ENCODE measurements around the gene AZU1. TPM values are rescaled to one million over a fixed set of nuclear protein-coding genes. Genes with fewer than 3 reads are reported as not detected.
"Not testable (repeated sequence)": the region's sequence is repeated elsewhere in the genome, so short reads cannot be mapped to it uniquely, and the experiment has no call there.

AZU1 gene
- total RNA-seq, 1 donor from 2014 or later: 0.75 TPM

DNA sequence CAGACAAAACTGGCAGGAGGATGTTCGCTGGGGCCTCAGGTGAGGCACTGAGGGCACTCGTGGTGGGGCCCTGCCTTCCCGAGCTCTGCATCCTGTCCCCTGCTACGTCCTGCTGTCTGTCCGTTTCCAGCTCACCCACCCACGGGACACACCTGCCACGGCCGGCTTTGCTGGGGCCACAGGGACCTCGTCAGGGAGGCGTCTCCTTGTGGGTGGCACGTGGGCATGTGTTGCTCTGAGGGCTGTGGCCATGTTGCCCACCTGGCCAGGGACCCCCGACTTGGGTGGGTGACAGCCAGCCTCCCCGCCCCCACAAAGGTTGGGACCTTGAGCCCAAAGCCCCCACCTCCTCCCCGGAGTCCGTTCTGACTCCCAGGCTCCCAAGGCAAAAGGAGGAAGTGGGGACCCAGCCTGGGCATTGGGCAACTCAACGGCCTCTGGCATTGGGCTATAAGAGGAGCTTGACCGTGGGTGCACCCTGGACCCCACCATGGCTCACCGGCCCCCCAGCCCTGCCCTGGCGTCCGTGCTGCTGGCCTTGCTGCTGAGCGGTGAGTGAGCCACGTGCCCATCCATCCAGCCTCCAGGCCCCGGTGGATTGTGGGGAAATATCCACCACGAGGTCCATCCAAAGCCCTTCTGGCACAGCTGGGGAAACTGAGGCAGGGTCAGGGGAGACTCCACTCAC lies 13.0 kb downstream of the AZU1 start, which contains the start of gene PRTN3:
PRTN3 (plus strand) TSS at position 481 of the 688 bp plus-strand sequence; CDS start at position 491, 10 bp downstream.
- ATAC-seq (peak; percentile 67), DNase-seq (no peak)
- intact Hi-C loops (cut with DNase I): no loop called here
- H3K36me3 ChIP-seq: no peaks in the 10 kb centered on the region
- H3K27ac ChIP-seq: no peak within 1 kb of the TSS
- H3K27me3 ChIP-seq: peaks cover 36% of the 10 kb centered on the region
- TF ChIP-seq CTCF (IDR thresholded peaks at IDR 0.05): no peak
- peaks cover 9% of the 10 kb centered on the region for H3K4me1 ChIP-seq
- H3K4me3 ChIP-seq: no peak within 1 kb of the TSS
- no peaks in the 10 kb centered on the region for H3K9me3 ChIP-seq

GRCh38 chr19:842802-843179 lies 15.2 kb downstream of the AZU1 start:
- DNase-seq; H3K9me3 ChIP-seq; ATAC-seq; H3K4me3 ChIP-seq; intact Hi-C loops (cut with DNase I); H3K36me3 ChIP-seq; H3K27ac ChIP-seq: not testable (repeated sequence)
- Histone ChIP-seq H3K4me1 (peaks cover 13% of the 10 kb centered on the region), H3K27me3 (peaks cover 40% of the 10 kb centered on the region)

DNA sequence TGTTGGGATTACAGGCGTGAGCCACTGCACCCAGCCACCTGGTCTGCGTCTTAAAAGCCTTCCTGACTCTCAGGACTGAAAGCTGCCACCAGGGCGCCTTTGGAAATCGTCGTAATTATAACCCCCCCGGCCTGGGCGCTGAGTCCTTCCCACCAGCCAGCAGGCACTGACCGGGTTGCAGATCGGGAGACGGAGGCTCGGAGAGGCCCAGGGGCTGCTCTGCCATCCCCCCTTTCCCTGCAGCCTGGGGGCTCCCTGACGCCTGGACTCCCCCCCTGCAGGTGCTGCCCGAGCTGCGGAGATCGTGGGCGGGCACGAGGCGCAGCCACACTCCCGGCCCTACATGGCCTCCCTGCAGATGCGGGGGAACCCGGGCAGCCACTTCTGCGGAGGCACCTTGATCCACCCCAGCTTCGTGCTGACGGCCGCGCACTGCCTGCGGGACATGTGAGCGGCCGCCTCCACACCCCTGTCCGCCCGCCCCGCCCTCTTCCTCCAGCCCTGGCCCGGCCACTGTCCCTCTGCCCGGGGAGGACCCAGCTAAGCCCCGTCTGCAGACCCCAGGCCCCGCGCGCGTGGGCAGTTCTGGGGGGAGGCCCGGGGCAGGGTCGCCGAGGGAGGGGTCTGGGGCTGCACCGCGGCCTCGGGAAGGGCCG lies 15.7 kb downstream of the AZU1 start:
- H3K9me3 ChIP-seq: no peaks in the 10 kb centered on the region
- DNase-seq: peak; percentile 76
- ATAC-seq: peak; percentile 74

DNA sequence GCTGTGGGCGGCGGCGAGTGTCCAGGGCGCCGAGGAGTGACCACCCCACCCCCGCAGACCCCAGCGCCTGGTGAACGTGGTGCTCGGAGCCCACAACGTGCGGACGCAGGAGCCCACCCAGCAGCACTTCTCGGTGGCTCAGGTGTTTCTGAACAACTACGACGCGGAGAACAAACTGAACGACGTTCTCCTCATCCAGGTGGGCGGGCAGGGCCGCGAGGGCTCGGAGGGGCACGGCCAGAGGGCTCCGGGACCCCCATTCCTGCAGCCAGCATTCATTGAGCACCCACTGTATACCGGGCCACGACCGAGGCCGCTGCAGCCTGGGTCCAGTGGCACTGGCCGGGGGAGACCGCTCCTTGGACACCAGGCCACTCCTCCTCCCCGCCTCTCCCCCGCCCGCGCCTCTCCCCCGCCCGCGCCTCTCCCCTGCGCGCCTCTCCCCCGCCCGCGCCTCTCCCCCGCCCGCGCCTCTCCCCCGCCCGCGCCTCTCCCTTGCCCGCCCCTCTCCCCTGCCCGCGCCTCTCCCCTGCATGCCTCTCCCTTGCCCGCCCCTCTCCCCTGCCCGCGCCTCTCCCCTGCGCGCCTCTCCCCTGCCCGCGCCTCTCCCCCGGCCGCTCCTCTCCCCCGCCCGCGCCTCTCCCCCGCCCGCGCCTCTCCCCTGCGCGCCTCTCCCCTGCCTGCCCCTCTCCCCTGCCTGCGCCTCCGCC lies 16.4 kb downstream of the AZU1 start:
- intact Hi-C loops (cut with DNase I): no loop called here

More for the DNA sequence above, 15.7 kb downstream of the AZU1 start:
- intact Hi-C loops (cut with DNase I): no loop called here
- no peak for TF ChIP-seq CTCF (IDR thresholded peaks at IDR 0.05)
- Histone ChIP-seq H3K4me3 (peak overlapping the region; percentile 10), H3K27ac (no peak overlapping the region), H3K36me3 (no peaks in the 10 kb centered on the region), H3K4me1 (peaks cover 17% of the 10 kb centered on the region), H3K27me3 (peaks cover 39% of the 10 kb centered on the region)

DNA sequence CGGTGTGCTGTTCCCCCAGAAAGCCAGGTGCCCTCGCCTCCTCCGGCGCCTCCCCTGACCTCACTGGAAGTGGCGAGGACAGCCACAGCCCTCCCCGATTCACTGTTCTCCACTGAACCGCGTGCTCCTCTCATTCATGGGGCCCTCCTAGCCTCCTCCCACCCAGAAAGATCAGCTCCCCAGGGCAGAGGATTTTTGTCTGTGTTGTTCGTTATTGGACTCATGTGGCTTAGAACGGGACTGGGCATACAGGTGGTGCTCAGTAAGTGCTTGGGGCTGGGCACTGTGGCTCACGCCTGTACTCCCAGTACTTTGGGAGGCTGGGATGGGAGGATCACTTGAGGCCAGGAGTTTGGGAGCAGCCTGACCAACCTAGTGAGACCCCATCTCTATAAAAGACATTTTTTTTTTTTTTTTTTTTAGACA lies 16.9 kb downstream of the AZU1 start:
- no peak for TF ChIP-seq CTCF (IDR thresholded peaks at IDR 0.05)
- Histone ChIP-seq H3K36me3 (no peaks in the 10 kb centered on the region), H3K4me3 (no peak overlapping the region), H3K4me1 (peaks cover 17% of the 10 kb centered on the region), H3K27me3 (peaks cover 31% of the 10 kb centered on the region), H3K27ac (no peak overlapping the region), H3K9me3 (no peaks in the 10 kb centered on the region)
- ATAC-seq: no peak
- no peak for DNase-seq
- intact Hi-C loops (cut with DNase I): no loop called here

More for the DNA sequence above, 16.4 kb downstream of the AZU1 start:
- Histone ChIP-seq H3K4me3 (no peak overlapping the region), H3K9me3 (no peaks in the 10 kb centered on the region), H3K4me1 (peaks cover 17% of the 10 kb centered on the region), H3K27ac (no peak overlapping the region), H3K36me3 (no peaks in the 10 kb centered on the region), H3K27me3 (peaks cover 32% of the 10 kb centered on the region)
- ATAC-seq: peak; percentile 3
- DNase-seq: no peak
- TF ChIP-seq CTCF (IDR thresholded peaks at IDR 0.05): no peak
